HG03139 (cell line): ENCODE data around the gene SCGB1C1.
A peak's percentile ranks its signal among the peaks of the same experiment; 100 is the strongest.
"Not testable (repeated sequence)": the region's sequence is repeated elsewhere in the genome, so short reads cannot be mapped to it uniquely, and the experiment has no call there.

ENCODE experiments used
- ATAC-seq: cut with Tn5 transposase; IDR thresholded peaks from one replicate; pipeline ENCODE4 v1.9.1; 2021; ENCODE audit not compliant: unreplicated experiment

Gene SCGB1C1

GRCh38 chr11:192674-193128 lies at the start of gene SCGB1C1:
Gene SCGB1C1, plus strand, starts transcription at chr11:193078. Its CDS starts 22 bp downstream, at chr11:193100.
- ATAC-seq, result not testable (repeated sequence)

GRCh38 chr11:180242-180641 lies 12.6 kb upstream of the SCGB1C1 start:
- ATAC-seq, result not testable (repeated sequence)

DNA sequence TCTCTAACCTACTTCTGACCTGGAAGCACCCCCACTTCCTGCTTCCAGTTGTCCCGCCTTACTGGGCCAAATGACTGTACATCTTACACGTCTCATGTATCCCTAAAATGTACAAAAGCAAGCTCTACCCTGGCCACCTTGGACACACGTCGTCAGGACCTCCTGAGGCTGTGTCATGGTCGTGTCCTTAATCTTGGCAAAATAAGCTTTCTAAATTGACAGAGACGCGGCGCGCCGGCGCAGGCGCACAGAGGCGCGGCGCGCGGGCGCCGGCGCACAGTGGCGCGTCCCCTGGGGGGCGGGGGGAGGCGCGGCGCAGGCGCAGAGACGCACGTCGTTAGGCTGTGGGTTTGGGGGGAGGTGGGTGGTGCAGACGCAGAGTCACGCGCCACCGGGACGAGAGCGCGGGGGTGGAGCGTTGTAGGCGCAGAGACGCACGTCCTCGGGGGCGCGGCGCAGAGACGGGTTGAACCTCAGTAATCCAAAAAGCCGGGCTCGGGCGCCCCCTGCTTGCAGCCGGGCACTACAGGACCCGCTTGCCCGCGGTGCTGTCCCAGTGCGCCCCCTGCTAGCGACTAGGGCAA lies 3.6 kb upstream of the SCGB1C1 start:
- not testable (repeated sequence) for ATAC-seq

DNA sequence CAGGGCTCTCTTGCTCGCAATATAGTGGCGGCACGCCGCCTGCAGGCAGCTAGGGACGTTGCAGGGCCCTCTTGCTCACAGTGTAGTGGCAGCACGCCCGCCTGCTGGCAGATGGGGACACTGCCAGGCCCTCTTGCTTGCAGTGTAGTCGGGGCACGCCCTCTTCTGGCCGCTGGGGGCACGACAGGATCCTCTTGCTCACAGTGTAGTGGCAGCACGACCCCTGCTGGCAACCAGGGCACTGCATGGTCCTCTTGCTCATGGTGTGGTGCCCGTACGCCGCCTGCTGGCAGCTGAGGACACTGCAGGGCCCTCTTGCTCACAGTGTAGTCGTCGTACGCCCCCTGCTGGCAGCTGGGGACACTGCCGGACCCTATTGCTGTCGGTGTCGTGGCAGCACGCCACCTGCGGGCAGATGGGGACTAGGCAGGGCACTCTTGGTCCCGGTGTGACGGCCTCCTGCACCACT lies 3.0 kb upstream of the SCGB1C1 start:
- peak; percentile 68 for ATAC-seq

DNA sequence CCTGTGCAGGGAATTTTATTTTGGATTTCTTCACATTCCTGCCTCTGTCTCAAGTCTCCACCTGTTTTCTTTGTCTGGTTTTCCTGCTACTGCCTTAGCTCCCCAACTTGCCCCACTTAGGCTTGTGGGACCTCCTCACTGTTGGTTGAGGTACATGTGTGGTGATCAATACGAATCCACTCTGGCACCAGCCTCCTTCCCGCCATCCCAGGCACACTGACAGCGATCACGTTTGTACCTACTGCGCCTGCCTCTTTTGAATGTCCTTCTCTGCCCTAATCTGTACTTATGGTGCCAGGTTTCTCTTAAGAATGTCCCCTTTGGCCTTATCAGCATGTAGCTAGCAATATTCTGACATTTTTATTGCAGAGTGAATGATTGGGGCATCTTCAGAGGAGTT lies 2.3 kb upstream of the SCGB1C1 start:
- ATAC-seq, result not testable (repeated sequence)

- not testable (repeated sequence) for ATAC-seq
These were observed 1.1 kb upstream of the SCGB1C1 start for GRCh38 chr11:191490-192478.

DNA sequence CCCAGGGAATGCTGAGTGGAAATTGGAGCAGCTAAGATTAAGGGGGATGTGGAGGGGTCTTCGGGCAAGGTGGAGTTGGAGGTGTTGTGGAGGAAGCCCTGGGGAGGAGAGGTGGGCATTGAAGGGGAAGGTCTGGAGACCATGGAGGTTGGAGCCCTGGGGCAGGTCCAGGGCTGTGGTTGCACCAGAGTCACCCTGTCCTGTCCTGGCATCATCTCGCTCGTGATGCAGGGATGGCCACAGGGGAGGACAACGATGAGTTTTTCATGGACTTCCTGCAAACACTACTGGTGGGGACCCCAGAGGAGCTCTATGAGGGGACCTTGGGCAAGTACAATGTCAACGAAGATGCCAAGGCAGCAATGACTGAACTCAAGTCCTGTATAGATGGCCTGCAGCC lies 603 bp downstream of the SCGB1C1 start:
- not testable (repeated sequence) for ATAC-seq

GRCh38 chr11:196786-197731 lies 4.2 kb downstream of the SCGB1C1 start:
- ATAC-seq, result no peak

DNA sequence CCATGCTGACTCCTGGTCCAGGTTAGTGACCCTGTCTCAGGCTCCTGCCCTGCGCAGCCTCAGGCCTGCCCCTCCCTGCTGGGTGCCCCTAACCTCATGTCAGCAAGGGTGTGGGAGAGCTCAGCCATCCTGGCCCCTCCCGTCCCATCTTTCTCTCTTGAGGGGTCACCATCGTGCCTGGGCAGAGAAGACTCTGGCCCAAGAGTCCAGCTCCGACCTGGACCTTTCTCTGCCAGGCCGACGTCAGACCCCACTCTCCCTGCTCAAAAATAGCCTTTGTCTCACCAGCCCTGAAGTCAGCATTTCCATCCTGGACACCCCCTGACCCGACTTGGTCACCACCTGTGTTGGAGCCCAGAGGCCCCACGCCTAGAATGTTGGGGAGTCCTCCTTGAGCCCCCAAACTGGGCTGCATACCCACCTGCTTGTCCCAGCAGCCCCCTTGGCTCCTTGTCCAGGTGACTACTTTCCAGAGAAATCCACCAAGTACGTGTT lies 4.9 kb downstream of the SCGB1C1 start:
- ATAC-seq, result no peak

- ATAC-seq, result no peak
These were observed 5.4 kb downstream of the SCGB1C1 start for GRCh38 chr11:198236-198806.

GRCh38 chr11:199004-199581 lies 6.2 kb downstream of the SCGB1C1 start:
- no peak for ATAC-seq

DNA sequence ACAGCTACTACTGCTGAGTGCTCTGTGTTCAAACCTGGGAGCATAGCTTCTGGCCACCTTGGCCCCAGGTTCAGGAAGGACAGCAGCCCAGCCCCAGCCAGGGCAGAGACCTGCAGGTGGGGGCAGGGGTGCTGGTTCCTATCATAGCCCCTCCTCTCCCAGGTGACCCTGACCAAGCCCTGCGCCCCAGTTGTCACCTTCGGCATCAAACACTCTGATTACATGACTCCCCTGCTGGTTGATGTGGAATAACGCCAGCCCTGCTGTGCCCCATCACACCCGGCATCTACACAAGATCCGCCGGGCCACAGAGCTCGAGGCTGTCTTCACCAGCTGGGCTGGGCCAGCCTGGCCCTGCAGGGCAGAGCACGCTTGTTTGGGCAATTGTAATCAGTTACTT lies 6.9 kb downstream of the SCGB1C1 start:
- ATAC-seq, result no peak

DNA sequence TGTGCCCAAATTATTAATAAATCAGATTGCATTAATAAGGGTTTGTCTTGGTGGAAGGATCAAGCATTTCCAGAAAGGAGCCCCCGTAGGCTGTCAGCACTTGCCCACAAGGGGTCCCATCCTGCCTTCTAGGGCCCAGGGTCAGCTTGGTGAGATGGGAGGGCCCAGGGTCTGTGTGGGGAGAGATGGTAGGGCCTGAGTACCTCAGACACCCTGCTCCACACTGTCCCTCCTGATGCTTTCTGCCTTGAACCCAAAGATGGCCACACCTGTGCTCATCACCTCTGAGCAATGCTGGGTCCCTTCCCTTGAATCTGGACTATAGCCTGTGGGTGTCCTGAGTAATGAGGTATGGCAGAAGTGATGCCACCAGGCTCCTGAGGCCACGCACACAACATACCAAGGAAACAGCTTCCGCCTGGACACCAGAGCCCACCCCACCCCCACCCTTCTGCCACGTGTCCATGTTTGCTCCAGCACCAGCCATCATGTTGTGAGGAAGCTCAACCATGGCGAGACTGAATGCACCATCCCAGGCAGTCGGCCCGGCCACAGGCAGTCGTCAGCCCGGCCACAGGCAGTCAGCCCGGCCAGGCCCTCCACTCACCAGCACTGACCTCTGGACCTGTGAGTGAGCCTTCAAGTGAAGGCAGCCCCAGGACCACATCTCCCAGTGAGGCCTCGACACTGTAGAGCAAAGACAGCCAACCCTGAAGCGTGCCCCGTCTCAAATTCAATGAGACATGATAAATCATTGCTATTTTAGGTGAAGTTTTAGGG lies 7.5 kb downstream of the SCGB1C1 start:
- ATAC-seq, result no peak

DNA sequence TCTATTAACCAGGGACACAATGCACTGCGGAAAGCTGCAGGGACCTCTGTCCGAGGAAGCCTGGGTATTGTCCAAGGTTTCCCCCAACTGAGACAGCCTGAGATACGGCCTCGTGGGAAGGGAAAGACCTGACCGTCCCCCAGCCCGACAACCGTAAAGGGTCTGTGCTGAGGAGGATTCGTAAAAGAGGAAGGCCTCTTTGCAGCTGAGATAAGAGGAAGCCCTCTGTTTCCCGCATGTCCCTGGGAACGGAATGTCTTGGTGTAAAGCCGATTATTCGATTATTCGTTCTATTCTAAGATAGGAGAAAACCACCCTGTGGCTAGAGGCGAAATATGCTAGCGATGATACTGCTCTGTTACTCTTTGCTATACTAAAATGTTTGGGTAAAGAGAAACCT lies 9.1 kb downstream of the SCGB1C1 start:
- ATAC-seq, result no peak

GRCh38 chr11:202490-202889 lies 9.6 kb downstream of the SCGB1C1 start:
- ATAC-seq, result no peak

DNA sequence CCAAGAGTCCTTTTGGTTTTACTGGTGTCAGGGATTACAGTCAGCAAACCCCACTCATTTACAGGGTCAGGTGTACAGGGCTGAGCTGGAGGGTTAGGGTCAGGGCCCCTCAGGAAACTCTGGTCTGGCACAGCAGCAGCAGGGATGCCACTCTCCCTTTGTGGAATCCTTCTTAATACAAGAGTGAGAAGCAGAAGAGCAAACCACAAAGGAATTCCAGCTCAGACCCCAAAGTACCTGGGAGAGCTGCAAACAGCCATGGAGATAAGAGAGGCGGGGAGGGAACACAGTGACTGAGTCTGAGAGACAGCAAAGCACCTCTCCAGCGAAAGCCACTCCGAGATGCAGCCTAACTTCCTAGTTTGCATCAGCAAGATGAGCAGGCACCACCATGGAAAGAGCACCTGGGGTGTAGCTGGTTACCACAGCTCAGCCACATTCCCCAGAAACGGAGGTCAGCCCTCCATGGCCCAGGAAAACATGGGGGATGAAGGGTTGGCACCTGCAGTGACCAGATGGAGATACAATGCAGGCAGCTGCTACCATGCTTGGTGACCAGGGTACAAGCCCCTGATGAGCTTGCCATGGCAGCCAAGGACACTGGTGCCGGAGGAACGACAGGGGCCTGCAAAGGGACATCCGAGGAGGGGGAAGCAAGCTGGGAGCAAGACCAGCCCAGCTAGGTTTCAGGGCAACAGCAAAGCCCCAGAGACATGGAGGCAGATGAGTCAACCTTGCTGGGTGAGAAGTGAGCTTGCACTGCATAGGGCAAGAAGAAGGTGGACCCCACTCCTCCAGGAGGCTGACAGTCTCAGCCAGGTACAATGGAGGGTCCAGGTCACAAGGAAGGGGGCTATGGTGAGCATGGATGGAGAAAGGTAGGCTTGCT lies 10.4 kb downstream of the SCGB1C1 start:
- ATAC-seq, result no peak

GRCh38 chr11:203945-204586 lies 11.2 kb downstream of the SCGB1C1 start:
- ATAC-seq, result no peak
